NB4 (cell line): ENCODE measurements around the gene ALCAM.

Source experiments
- DNase-seq: peaks from one replicate; pipeline ENCODE4 v3.0.0; 2010; ENCODE audit warnings: low read depth
- H3K4me3 ChIP-seq: one replicate; pipeline ENCODE4 v1.5.1; 2011; ENCODE audit warnings: mild to moderate bottlenecking, low read depth, low read length, moderate library complexity
- CTCF ChIP-seq: IDR thresholded peaks from one replicate; pipeline ENCODE4 v1.5.1; 2012; ENCODE audit warnings: low read depth, low read length
- MAX ChIP-seq: IDR thresholded peaks from 2 replicates; pipeline ENCODE4 v1.6.1; 2011; ENCODE audit warnings: low read depth, low read length
- MYC ChIP-seq: IDR thresholded peaks from 2 replicates; pipeline ENCODE4 v1.6.1; 2011; ENCODE audit warnings: low read depth, low read length
- POLR2A ChIP-seq: IDR thresholded peaks from 2 replicates; pipeline ENCODE4 v1.6.1; 2011; ENCODE audit warnings: mild to moderate bottlenecking; ENCODE audit not compliant: insufficient read length; ENCODE audit errors: extremely low read depth

The ALCAM gene

GRCh38 chr3:105496343-105496742 lies 129.6 kb downstream of the ALCAM start:
- no peak overlapping the region for H3K4me3 ChIP-seq
- DNase-seq: no peak
- TF ChIP-seq MAX: no peak
- TF ChIP-seq MYC: no peak
- no peak for TF ChIP-seq CTCF
- TF ChIP-seq POLR2A: no peak

GRCh38 chr3:105497386-105497785 lies 130.7 kb downstream of the ALCAM start:
- DNase-seq: no peak
- TF ChIP-seq MAX (no peak), POLR2A (no peak), CTCF (no peak), MYC (no peak)
- no peak overlapping the region for H3K4me3 ChIP-seq

GRCh38 chr3:105499961-105500360 lies 133.3 kb downstream of the ALCAM start:
- DNase-seq: no peak
- TF ChIP-seq MYC (no peak), POLR2A (no peak), CTCF (no peak), MAX (no peak)
- H3K4me3 ChIP-seq: no peak overlapping the region

- TF ChIP-seq MYC: no peak
- no peak for TF ChIP-seq MAX
- no peak for TF ChIP-seq CTCF
- TF ChIP-seq POLR2A: no peak
- no peak overlapping the region for H3K4me3 ChIP-seq
- no peak for DNase-seq
Observed at GRCh38 chr3:105502333-105502732, 135.6 kb downstream of the ALCAM start.

GRCh38 chr3:105503191-105503593 lies 136.5 kb downstream of the ALCAM start:
- TF ChIP-seq CTCF (no peak), MYC (no peak), MAX (no peak), POLR2A (no peak)
- no peak for DNase-seq
- H3K4me3 ChIP-seq: no peak overlapping the region
